Ovary (tissue), 3 donors: Measurements from ENCODE around the gene HOXB9.

ENCODE experiments used
- CTCF ChIP-seq, 3 donors: fragments of 450-650 bp in 2 of 3; fragments of 200-600 bp in 1 of 3; IDR thresholded peaks; one replicate each; pipeline versions ENCODE4 v1.5.1 to v1.8.0; 2016 to 2022; ENCODE audit warnings: antibody characterized with exemption in 3 of 3, mild to moderate bottlenecking in 1 of 3
- POLR2A ChIP-seq: fragments of 450-650 bp; IDR thresholded peaks from one replicate; pipeline ENCODE4 v1.6.1; 2017; ENCODE audit warnings: antibody characterized with exemption, mild to moderate bottlenecking, moderate library complexity
- donor health status: DM: no; HTN: no; CAD: no.

GRCh38 chr17:48588074-48588415 is 38.1 kb downstream of the HOXB9 start:
- TF ChIP-seq CTCF (IDR thresholded peaks at IDR 0.05) (no peak), POLR2A (no peak)
